Small intestine (tissue), 7 donors: Measurements from ENCODE around the gene VAT1. TPM values are rescaled to one million over a fixed set of nuclear protein-coding genes. Genes with fewer than 3 reads are reported as not detected.

ENCODE experiments used
- DNase-seq, 2 donors: peaks; one replicate each; pipeline versions ENCODE4 v3.0.0 to v3.0.0-alpha.2; 2013
- FAIRE-seq: peaks from 2 replicates; lab custom pipeline; 2012; peaks lifted over from hg19 to GRCh38; lab: Jason Lieb, UNC
- H3K27ac ChIP-seq, 3 donors: one replicate each; pipeline ENCODE4 v1.5.1; 2013; ENCODE audit warnings: low read length in 2 of 3, mild to moderate bottlenecking in 2 of 3, control low read depth in 1 of 3, inconsistent platforms in 1 of 3, low read depth in 1 of 3, moderate library complexity in 1 of 3
- H3K27me3 ChIP-seq, 3 donors: one replicate each; pipeline ENCODE4 v1.6.1; 2013; ENCODE audit warnings: low read length in 3 of 3, inconsistent platforms in 1 of 3; ENCODE audit not compliant: control insufficient read depth in 3 of 3, insufficient read depth in 3 of 3
- H3K36me3 ChIP-seq, 3 donors: one replicate each; pipeline ENCODE4 v1.6.1; 2013; ENCODE audit warnings: low read length in 3 of 3, inconsistent platforms in 1 of 3, low read depth in 1 of 3, mild to moderate bottlenecking in 1 of 3, moderate library complexity in 1 of 3; ENCODE audit not compliant: control insufficient read depth in 3 of 3, insufficient read depth in 2 of 3
- H3K4me1 ChIP-seq, 3 donors: one replicate each; pipeline ENCODE4 v1.6.1; 2013; ENCODE audit warnings: low read length in 2 of 3, inconsistent platforms in 1 of 3, low read depth in 1 of 3, mild to moderate bottlenecking in 1 of 3, moderate library complexity in 1 of 3; ENCODE audit not compliant: control insufficient read depth in 3 of 3, insufficient read depth in 2 of 3
- H3K4me3 ChIP-seq, 3 donors: one replicate each; pipeline ENCODE4 v1.5.1; 2013; ENCODE audit warnings: low read length in 3 of 3, control low read depth in 1 of 3, inconsistent platforms in 1 of 3, low read depth in 1 of 3, mild to moderate bottlenecking in 1 of 3, moderate library complexity in 1 of 3
- H3K9me3 ChIP-seq, 2 donors: one replicate each; pipeline ENCODE4 v1.6.1; 2013; ENCODE audit warnings: low read depth in 1 of 2, low read length in 1 of 2; ENCODE audit not compliant: control insufficient read depth in 2 of 2, insufficient read depth in 1 of 2
- WGBS, 3 donors: extraction: QIAGEN DNeasy Blood & Tissue Kit; methylation state at CpG; one replicate each; pipeline ENCODE4 v1.1.7; 2013; 5-methylcytosine and 5-hydroxymethylcytosine counted together
- polyA plus RNA-seq, 4 donors: library from polyadenylated mRNA; stranded (reverse) in 3 of 4; unstranded in 1 of 4; fragments of 200-250 nt in 3 of 4; fragments of 120-200 nt in 1 of 4; gene quantifications; one replicate each; pipeline versions ENCODE4 v1.2.1 to v1.2.3, GENCODE V29; 2013
- donor health status: healthy with polysubstance abuse.
- donor health status: control.
- donor health status: control.
- donor health status: Bipolar disorder and iron deficiency.
- donor health status: healthy.

The VAT1 gene
- polyA plus RNA-seq, 4 donors = 20.1 to 163 (median 66.4) TPM

- Histone ChIP-seq H3K9me3 (no peaks in the 10 kb centered on the region), H3K4me1 (peaks cover 0 to 17% (median 3%) of the 10 kb centered on the region in 3 donors), H3K27ac (no peak overlapping the region), H3K4me3 (peak overlapping the region in 2 of 3 donors; percentile 37 to 46), H3K36me3 (peaks cover 0 to 4% (median 0%) of the 10 kb centered on the region in 3 donors), H3K27me3 (peaks cover 0 to 8% (median 0%) of the 10 kb centered on the region in 3 donors)
- no peak for FAIRE-seq
- 2 to 8% (median 5%) methylated on average over 21 to 27 of the region's 27 CpGs for WGBS, 3 donors
- no peak for DNase-seq
These were observed 3.1 kb upstream of the VAT1 start for GRCh38 chr17:43025290-43025657.

- 0 to 1% (median 0%) methylated on average over 41 to 61 of the region's 61 CpGs for WGBS, 3 donors
- H3K36me3 ChIP-seq = peaks cover 0 to 10% (median 0%) of the 10 kb centered on the region in 3 donors
- H3K4me3 ChIP-seq = peak within 1 kb of the TSS; percentile 31 to 62 (median 46)
- DNase-seq (peak; percentile 69 to 90), FAIRE-seq (no peak)
- peaks cover 0 to 8% (median 0%) of the 10 kb centered on the region in 3 donors for H3K27me3 ChIP-seq
- H3K9me3 ChIP-seq = no peaks in the 10 kb centered on the region
- peaks cover 0 to 24% (median 3%) of the 10 kb centered on the region in 3 donors for H3K4me1 ChIP-seq
- H3K27ac ChIP-seq = peak within 1 kb of the TSS in 2 of 3 donors; percentile 67 to 73
These were observed 2.5 kb upstream of the VAT1 start, which contains the start of gene RND2 for GRCh38 chr17:43024407-43025289. TSS of gene RND2 (plus strand) at chr17:43025231. CDS start at chr17:43025348, 117 bp downstream.

- H3K9me3 ChIP-seq = no peaks in the 10 kb centered on the region
- H3K36me3 ChIP-seq = peaks cover 0 to 34% (median 0%) of the 10 kb centered on the region in 3 donors
- H3K4me3 ChIP-seq = peak overlapping the region; percentile 90 to 97 (median 91)
- FAIRE-seq (no peak), DNase-seq (peak; percentile 37 to 87)
- H3K4me1 ChIP-seq = peaks cover 1 to 34% (median 3%) of the 10 kb centered on the region in 3 donors
- H3K27ac ChIP-seq = peak overlapping the region; percentile 66 to 91 (median 77)
- WGBS, 3 donors = 14 to 22% (median 22%) methylated on average over 27 to 37 of the region's 40 CpGs
- H3K27me3 ChIP-seq = peaks cover 0 to 8% (median 0%) of the 10 kb centered on the region in 3 donors
These were observed 1.1 kb downstream of the VAT1 start for GRCh38 chr17:43020789-43021740.

- no peak for DNase-seq
- 58 to 80% (median 73%) methylated on average over 6 of the region's 6 CpGs for WGBS, 3 donors
- Histone ChIP-seq H3K27ac (peak overlapping the region in 2 of 3 donors; percentile 28 to 82), H3K9me3 (no peaks in the 10 kb centered on the region), H3K4me3 (no peak overlapping the region), H3K27me3 (peaks cover 0 to 4% (median 0%) of the 10 kb centered on the region in 3 donors), H3K4me1 (peaks cover 1 to 34% (median 3%) of the 10 kb centered on the region in 3 donors), H3K36me3 (peaks cover 0 to 43% (median 0%) of the 10 kb centered on the region in 3 donors)
- no peak for FAIRE-seq
These were observed 2.1 kb downstream of the VAT1 start for GRCh38 chr17:43020030-43020621.

GRCh38 chr17:43019418-43019817 lies 2.8 kb downstream of the VAT1 start:
- Histone ChIP-seq H3K4me3 (no peak overlapping the region), H3K27me3 (no peaks in the 10 kb centered on the region), H3K36me3 (peaks cover 0 to 50% (median 0%) of the 10 kb centered on the region in 3 donors), H3K9me3 (no peaks in the 10 kb centered on the region), H3K27ac (peak overlapping the region in 2 of 3 donors; percentile 28 to 82), H3K4me1 (peaks cover 1 to 29% (median 3%) of the 10 kb centered on the region in 3 donors)
- peak; percentile 43 to 64 for DNase-seq
- WGBS, 3 donors = 14 to 21% (median 19%) methylated on average over 7 of the region's 7 CpGs
- FAIRE-seq = no peak

- H3K9me3 ChIP-seq = no peaks in the 10 kb centered on the region
- FAIRE-seq (no peak), DNase-seq (no peak)
- no peak overlapping the region for H3K4me3 ChIP-seq
- H3K27ac ChIP-seq = no peak overlapping the region
- H3K4me1 ChIP-seq = peaks cover 1 to 28% (median 3%) of the 10 kb centered on the region in 3 donors
- WGBS, 3 donors = 40 to 59% (median 48%) methylated on average over 4 of the region's 4 CpGs
- no peaks in the 10 kb centered on the region for H3K27me3 ChIP-seq
- H3K36me3 ChIP-seq = peaks cover 0 to 55% (median 1%) of the 10 kb centered on the region in 3 donors
These were observed 3.3 kb downstream of the VAT1 start for GRCh38 chr17:43018932-43019331.

- WGBS, 3 donors = 67 to 77% (median 77%) methylated on average over 19 of the region's 19 CpGs
- Histone ChIP-seq H3K27ac (no peak overlapping the region), H3K27me3 (no peaks in the 10 kb centered on the region), H3K9me3 (no peaks in the 10 kb centered on the region), H3K36me3 (peaks cover under 1 to 62% (median 6%) of the 10 kb centered on the region in 3 donors), H3K4me3 (no peak overlapping the region), H3K4me1 (peaks cover 1 to 28% (median 3%) of the 10 kb centered on the region in 3 donors)
- DNase-seq (no peak), FAIRE-seq (no peak)
These were observed 4.0 kb downstream of the VAT1 start for GRCh38 chr17:43018008-43018853.
